Thoracic aorta (tissue), 2 donors: ENCODE data around the gene RNU1-1. TPM values are rescaled to one million over a fixed set of nuclear protein-coding genes. Genes with fewer than 3 reads are reported as not detected.
"Not testable (repeated sequence)": the region's sequence is repeated elsewhere in the genome, so short reads cannot be mapped to it uniquely, and the experiment has no call there.

Source experiments
- ATAC-seq: fragments of 150-250 bp; one replicate; pipeline ENCODE4 v1.8.0; 2017; ENCODE audit warnings: low read depth; ENCODE audit not compliant: insufficient number of reproducible peaks, low FRiP score
- DNase-seq: peaks from one replicate; pipeline ENCODE4 v3.0.0-alpha.2; 2020; ENCODE audit warnings: low spot score
- H3K27ac ChIP-seq, 2 donors: fragments of 200-600 bp; sonication (generic); 1 replicate in 1 of 2; 2 replicates in 1 of 2; pipeline ENCODE4 v1.5.1; 2016; ENCODE audit warnings: mild to moderate bottlenecking in 2 of 2, moderate library complexity in 2 of 2
- H3K27me3 ChIP-seq: fragments of 200-600 bp; sonication (generic); replicated peaks from 2 replicates; pipeline ENCODE4 v1.6.0; 2016; ENCODE audit warnings: mild to moderate bottlenecking; ENCODE audit not compliant: insufficient read depth
- H3K36me3 ChIP-seq: fragments of 200-600 bp; sonication (generic); one replicate; pipeline ENCODE4 v1.5.1; 2016
- H3K4me1 ChIP-seq, 2 donors: fragments of 200-600 bp; sonication (generic); 1 replicate in 1 of 2; 2 replicates in 1 of 2; pipeline versions ENCODE4 v1.5.1 to v1.6.0; 2016; ENCODE audit warnings: low read depth in 2 of 2, mild to moderate bottlenecking in 1 of 2; ENCODE audit not compliant: control insufficient read depth in 1 of 2
- H3K4me3 ChIP-seq: fragments of 200-600 bp; sonication (generic); 2 replicates; pipeline ENCODE4 v1.5.1; 2016; ENCODE audit warnings: mild to moderate bottlenecking
- H3K9me3 ChIP-seq: fragments of 200-600 bp; sonication (generic); 2 replicates; pipeline ENCODE4 v1.5.1; 2016
- CTCF ChIP-seq: fragments of 200-600 bp; sonication (generic); IDR thresholded peaks from one replicate; pipeline ENCODE4 v1.5.1; 2019; ENCODE audit warnings: antibody characterized with exemption
- total RNA-seq, 2 donors: library from RNA; depleted of rRNA; stranded (reverse); fragments of >200 nt; gene quantifications; one replicate each; pipeline versions ENCODE4 v1.1.0 to v1.2.3, GENCODE V29; 2016

Gene RNU1-1
- total RNA-seq, 2 donors from 2014 or later = under 0.01 TPM

- Histone ChIP-seq H3K4me3 (no peak overlapping the region), H3K27me3 (no peaks in the 10 kb centered on the region), H3K27ac (no peak overlapping the region), H3K36me3 (no peaks in the 10 kb centered on the region), H3K4me1 (peaks cover 0 to 5% of the 10 kb centered on the region in 2 donors), H3K9me3 (no peaks in the 10 kb centered on the region)
- TF ChIP-seq CTCF = no peak
- DNase-seq (no peak), ATAC-seq (no peak)
These were observed 7.2 kb upstream of the RNU1-1 start for GRCh38 chr1:16521288-16521583.

GRCh38 chr1:16520435-16521287 lies 6.6 kb upstream of the RNU1-1 start:
- H3K4me1 ChIP-seq, H3K27ac ChIP-seq, ATAC-seq, H3K27me3 ChIP-seq, H3K9me3 ChIP-seq, DNase-seq, H3K36me3 ChIP-seq: not testable (repeated sequence)
- H3K4me3 ChIP-seq = peak overlapping the region; percentile 47

- not testable (repeated sequence) for H3K27me3 ChIP-seq, DNase-seq, H3K4me3 ChIP-seq, H3K27ac ChIP-seq, H3K9me3 ChIP-seq, H3K4me1 ChIP-seq, ATAC-seq, H3K36me3 ChIP-seq
These were observed 5.3 kb upstream of the RNU1-1 start for GRCh38 chr1:16519255-16519951.

- H3K27me3 ChIP-seq, H3K4me1 ChIP-seq, DNase-seq, H3K27ac ChIP-seq, H3K9me3 ChIP-seq, ATAC-seq, H3K36me3 ChIP-seq, H3K4me3 ChIP-seq: not testable (repeated sequence)
These were observed 4.8 kb upstream of the RNU1-1 start for GRCh38 chr1:16518913-16519254.

GRCh38 chr1:16516694-16517410 lies 2.8 kb upstream of the RNU1-1 start:
- DNase-seq, H3K9me3 ChIP-seq, ATAC-seq, H3K36me3 ChIP-seq, H3K4me1 ChIP-seq, H3K27ac ChIP-seq, H3K27me3 ChIP-seq, H3K4me3 ChIP-seq: not testable (repeated sequence)

- DNase-seq = not testable (repeated sequence)
These were observed 526 bp downstream of the RNU1-1 start for GRCh38 chr1:16513412-16514106.

GRCh38 chr1:16512624-16513411 lies 1.3 kb downstream of the RNU1-1 start:
- H3K4me1 ChIP-seq, H3K36me3 ChIP-seq, ATAC-seq, H3K9me3 ChIP-seq, H3K27me3 ChIP-seq, H3K4me3 ChIP-seq, DNase-seq: not testable (repeated sequence)
- H3K27ac ChIP-seq = peak overlapping the region in 1 of 2 donors; percentile 27

More at GRCh38 chr1:16513412-16514106, 526 bp downstream of the RNU1-1 start:
- not testable (repeated sequence) for H3K4me1 ChIP-seq, H3K9me3 ChIP-seq, H3K36me3 ChIP-seq, H3K27me3 ChIP-seq
- Histone ChIP-seq H3K27ac (peak overlapping the region; percentile 35 to 41), H3K4me3 (peak overlapping the region; percentile 47)
- ATAC-seq = peak; percentile 69

GRCh38 chr1:16511926-16512325 lies 2.2 kb downstream of the RNU1-1 start:
- not testable (repeated sequence) for H3K27ac ChIP-seq

GRCh38 chr1:16508861-16509445 lies 5.1 kb downstream of the RNU1-1 start:
- not testable (repeated sequence) for H3K4me1 ChIP-seq, H3K36me3 ChIP-seq, H3K4me3 ChIP-seq, H3K27ac ChIP-seq, H3K27me3 ChIP-seq, H3K9me3 ChIP-seq, DNase-seq
- peak; percentile 28 for ATAC-seq

More at GRCh38 chr1:16511926-16512325, 2.2 kb downstream of the RNU1-1 start:
- not testable (repeated sequence) for DNase-seq, H3K36me3 ChIP-seq, H3K4me3 ChIP-seq, H3K27me3 ChIP-seq, ATAC-seq, H3K4me1 ChIP-seq, H3K9me3 ChIP-seq
